ENCODE results near the gene RAB40A.
"Not testable (repeated sequence)": the region's sequence is repeated elsewhere in the genome, so short reads cannot be mapped to it uniquely, and the experiment has no call there.

Gene RAB40A

DNA sequence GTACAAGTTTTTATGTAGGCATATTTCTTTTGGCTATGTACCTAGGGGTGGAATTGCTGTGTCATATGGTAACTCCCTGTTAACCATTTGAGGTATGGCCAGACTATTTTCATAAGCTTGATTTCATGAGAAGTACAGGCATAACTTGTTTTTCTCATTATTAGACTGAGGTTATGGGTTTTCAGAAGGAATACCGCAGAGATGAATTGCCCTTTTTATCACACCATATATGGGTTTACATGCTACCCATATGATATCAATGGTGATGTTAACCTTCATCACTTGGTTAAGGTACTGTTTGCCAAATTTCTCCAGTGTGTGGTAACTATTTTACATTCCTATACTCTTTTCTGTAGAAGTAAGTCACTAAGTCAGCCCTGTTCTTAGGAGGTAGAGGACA, 23.5 kb downstream of the RAB40A start:
- H3K27ac ChIP-seq (ENCODE audit: low read depth, low read length, severe bottlenecking): no peak overlapping the region
- H3K4me3 ChIP-seq (ENCODE audit: extremely low read depth, insufficient read depth, low read length, poor library complexity, severe bottlenecking): no peak overlapping the region
- H3K36me3 ChIP-seq (ENCODE audit: control insufficient read depth, insufficient read depth, low read length): no peaks in the 10 kb centered on the region
- no CpG with 5 or more reads among the region's 1 CpG for WGBS, 2 experiments (ENCODE audit: insufficient coverage in 2 of 2)
- H3K4me1 ChIP-seq (ENCODE audit: control insufficient read depth, insufficient read depth, low read length, poor library complexity, severe bottlenecking): no peaks in the 10 kb centered on the region
- no peaks in the 10 kb centered on the region for H3K9me3 ChIP-seq (ENCODE audit: control insufficient read depth, low read length)

- not testable (repeated sequence) for H3K4me3 ChIP-seq (ENCODE audit: extremely low read depth, insufficient read depth, low read length, poor library complexity, severe bottlenecking); H3K36me3 ChIP-seq (ENCODE audit: control insufficient read depth, insufficient read depth, low read length); H3K9me3 ChIP-seq (ENCODE audit: control insufficient read depth, low read length); H3K27ac ChIP-seq (ENCODE audit: low read depth, low read length, severe bottlenecking); H3K4me1 ChIP-seq (ENCODE audit: control insufficient read depth, insufficient read depth, low read length, poor library complexity, severe bottlenecking)
- 100% methylated on average over 1 to 2 of the region's 3 CpGs for WGBS, 2 experiments (ENCODE audit: insufficient coverage in 2 of 2)
These were observed 25.7 kb downstream of the RAB40A start for GRCh38 chrX:103493578-103493977.

DNA sequence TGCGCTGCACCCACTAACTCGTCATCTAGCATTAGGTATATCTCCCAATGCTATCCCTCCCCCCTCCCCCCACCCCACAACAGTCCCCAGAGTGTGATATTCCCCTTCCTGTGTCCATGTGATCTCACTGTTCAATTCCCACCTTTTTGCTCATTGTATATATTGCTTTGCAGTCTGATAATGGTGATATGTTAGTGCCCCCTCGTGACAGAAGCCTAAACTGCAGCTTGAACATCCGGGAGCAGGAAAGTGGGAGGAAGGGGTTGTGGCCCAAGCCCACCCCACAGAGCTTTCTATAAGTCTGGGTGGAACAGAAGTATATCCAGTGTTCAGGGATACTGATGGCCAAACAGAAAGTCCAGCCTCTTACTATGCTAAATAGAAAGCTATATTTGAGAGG, 29.6 kb downstream of the RAB40A start:
- H3K4me3 ChIP-seq (ENCODE audit: extremely low read depth, insufficient read depth, low read length, poor library complexity, severe bottlenecking); H3K27ac ChIP-seq (ENCODE audit: low read depth, low read length, severe bottlenecking); H3K9me3 ChIP-seq (ENCODE audit: control insufficient read depth, low read length); H3K4me1 ChIP-seq (ENCODE audit: control insufficient read depth, insufficient read depth, low read length, poor library complexity, severe bottlenecking); H3K36me3 ChIP-seq (ENCODE audit: control insufficient read depth, insufficient read depth, low read length): not testable (repeated sequence)
- no CpG with 5 or more reads among the region's 4 CpGs for WGBS, 2 experiments (ENCODE audit: insufficient coverage in 2 of 2)

DNA sequence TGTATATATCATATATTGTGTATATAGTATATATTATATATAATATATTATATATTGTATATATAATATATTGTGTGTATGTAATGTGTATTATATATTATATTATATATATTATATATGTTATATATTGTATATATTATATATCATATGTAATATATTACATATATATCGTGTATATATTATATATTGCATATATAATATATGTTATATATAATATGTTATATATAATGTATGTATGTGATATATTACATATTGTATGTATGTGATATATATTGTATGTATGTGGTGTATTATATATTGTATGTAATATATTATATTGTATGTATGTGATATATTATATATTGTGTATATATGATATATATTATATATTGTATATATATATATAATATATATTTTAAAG, 30.5 kb downstream of the RAB40A start:
- no peak overlapping the region for H3K4me3 ChIP-seq (ENCODE audit: extremely low read depth, insufficient read depth, low read length, poor library complexity, severe bottlenecking)
- no peaks in the 10 kb centered on the region for H3K9me3 ChIP-seq (ENCODE audit: control insufficient read depth, low read length)
- no peaks in the 10 kb centered on the region for H3K36me3 ChIP-seq (ENCODE audit: control insufficient read depth, insufficient read depth, low read length)
- no peaks in the 10 kb centered on the region for H3K4me1 ChIP-seq (ENCODE audit: control insufficient read depth, insufficient read depth, low read length, poor library complexity, severe bottlenecking)
- H3K27ac ChIP-seq (ENCODE audit: low read depth, low read length, severe bottlenecking): no peak overlapping the region
- WGBS, 2 experiments (ENCODE audit: insufficient coverage in 2 of 2): no CpG with 5 or more reads among the region's 1 CpG

DNA sequence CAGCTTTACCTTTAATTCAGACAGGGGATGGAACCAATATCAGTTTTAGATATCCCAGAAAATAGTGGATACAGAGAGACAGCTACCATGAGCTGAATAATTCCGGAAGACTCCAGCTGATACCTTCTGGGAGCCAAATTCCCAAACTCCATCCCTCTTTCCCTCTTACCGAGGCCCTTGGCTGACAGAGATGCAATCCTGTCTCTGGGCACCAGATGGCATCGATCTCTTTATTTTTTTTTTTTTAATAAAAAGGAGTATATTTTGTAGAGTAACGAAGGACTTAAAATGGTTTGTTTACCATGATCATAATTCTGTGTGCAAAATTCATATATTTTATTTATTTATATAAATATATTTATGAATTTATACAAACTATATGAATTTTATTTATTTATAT, 31.0 kb downstream of the RAB40A start:
- H3K36me3 ChIP-seq (ENCODE audit: control insufficient read depth, insufficient read depth, low read length): no peaks in the 10 kb centered on the region
- no CpG with 5 or more reads among the region's 4 CpGs for WGBS, 2 experiments (ENCODE audit: insufficient coverage in 2 of 2)
- no peaks in the 10 kb centered on the region for H3K4me1 ChIP-seq (ENCODE audit: control insufficient read depth, insufficient read depth, low read length, poor library complexity, severe bottlenecking)
- H3K4me3 ChIP-seq (ENCODE audit: extremely low read depth, insufficient read depth, low read length, poor library complexity, severe bottlenecking): no peak overlapping the region
- no peaks in the 10 kb centered on the region for H3K9me3 ChIP-seq (ENCODE audit: control insufficient read depth, low read length)
- no peak overlapping the region for H3K27ac ChIP-seq (ENCODE audit: low read depth, low read length, severe bottlenecking)

DNA sequence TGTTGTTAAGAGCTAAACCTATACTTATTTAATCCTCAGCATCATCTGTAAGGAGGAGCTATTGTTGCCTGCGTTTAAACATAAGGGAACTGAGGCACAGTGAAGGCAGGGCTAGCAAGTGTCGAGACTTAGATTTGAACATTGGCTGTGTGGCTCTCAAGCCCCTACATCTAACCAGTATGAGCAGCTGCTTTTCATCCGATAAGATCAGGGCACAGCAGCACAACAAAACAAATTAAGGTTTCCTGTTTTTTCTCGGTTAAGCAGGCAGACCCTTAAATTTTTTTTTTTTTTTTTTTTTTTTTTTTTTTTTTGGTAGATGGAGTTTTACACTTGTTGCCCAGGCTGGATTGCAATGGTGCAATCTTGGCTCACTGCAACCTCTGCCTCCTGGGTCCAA, 35.6 kb downstream of the RAB40A start:
- no peaks in the 10 kb centered on the region for H3K36me3 ChIP-seq (ENCODE audit: control insufficient read depth, insufficient read depth, low read length)
- 100% methylated on average over 1 of the region's 4 CpGs; no CpG with 5 or more reads in 1 of the 2 experiments for WGBS, 2 experiments (ENCODE audit: insufficient coverage in 2 of 2)
- H3K27ac ChIP-seq (ENCODE audit: low read depth, low read length, severe bottlenecking): no peak overlapping the region
- H3K4me3 ChIP-seq (ENCODE audit: extremely low read depth, insufficient read depth, low read length, poor library complexity, severe bottlenecking): no peak overlapping the region
- no peaks in the 10 kb centered on the region for H3K4me1 ChIP-seq (ENCODE audit: control insufficient read depth, insufficient read depth, low read length, poor library complexity, severe bottlenecking)
- no peaks in the 10 kb centered on the region for H3K9me3 ChIP-seq (ENCODE audit: control insufficient read depth, low read length)

DNA sequence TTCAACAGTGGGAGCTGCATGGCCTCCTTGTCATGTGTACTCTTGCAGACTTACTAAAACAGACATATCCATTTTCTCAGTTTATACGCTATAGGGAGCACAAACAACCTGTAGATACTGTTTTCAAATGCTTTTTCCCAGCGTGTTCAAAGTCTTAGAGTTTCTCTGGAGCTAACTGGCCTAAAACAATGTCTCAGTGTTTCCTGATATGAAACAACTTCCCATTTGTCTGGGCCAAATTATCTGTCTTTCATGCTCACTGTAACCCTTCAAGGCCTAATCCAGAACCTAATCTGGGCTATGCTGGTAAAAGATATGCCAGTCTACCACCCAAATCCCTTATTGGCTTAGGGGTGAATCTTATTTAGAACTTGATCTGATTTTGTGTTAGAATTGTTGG, 38.8 kb downstream of the RAB40A start:
- Histone ChIP-seq H3K4me3 (ENCODE audit: extremely low read depth, insufficient read depth, low read length, poor library complexity, severe bottlenecking) (no peak overlapping the region), H3K36me3 (ENCODE audit: control insufficient read depth, insufficient read depth, low read length) (no peaks in the 10 kb centered on the region), H3K9me3 (ENCODE audit: control insufficient read depth, low read length) (no peaks in the 10 kb centered on the region), H3K27ac (ENCODE audit: low read depth, low read length, severe bottlenecking) (no peak overlapping the region), H3K4me1 (ENCODE audit: control insufficient read depth, insufficient read depth, low read length, poor library complexity, severe bottlenecking) (no peaks in the 10 kb centered on the region)
- WGBS, 2 experiments (ENCODE audit: insufficient coverage in 2 of 2): 86 to 100% methylated on average over 1 of the region's 2 CpGs

DNA sequence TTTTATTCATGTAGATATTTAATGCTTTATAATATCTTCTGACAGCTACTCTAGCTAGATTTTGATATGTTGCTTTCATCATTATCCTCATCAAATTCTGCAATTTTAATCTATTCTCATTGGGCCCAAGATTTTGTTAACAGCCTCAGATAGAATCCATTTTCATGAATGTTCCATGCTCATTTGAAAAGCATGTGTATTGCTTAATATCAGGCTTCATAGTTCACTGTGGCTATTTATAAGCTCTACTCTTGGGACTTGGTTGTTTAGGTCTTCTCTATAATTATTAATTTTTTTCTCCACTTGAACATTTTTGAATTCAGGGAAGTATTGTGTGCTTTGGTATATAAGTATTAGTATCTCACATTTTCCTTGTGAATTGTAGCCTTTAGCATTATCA, 41.8 kb downstream of the RAB40A start:
- Histone ChIP-seq H3K27ac (ENCODE audit: low read depth, low read length, severe bottlenecking) (no peak overlapping the region), H3K4me3 (ENCODE audit: extremely low read depth, insufficient read depth, low read length, poor library complexity, severe bottlenecking) (no peak overlapping the region), H3K36me3 (ENCODE audit: control insufficient read depth, insufficient read depth, low read length) (no peaks in the 10 kb centered on the region), H3K9me3 (ENCODE audit: control insufficient read depth, low read length) (no peaks in the 10 kb centered on the region), H3K4me1 (ENCODE audit: control insufficient read depth, insufficient read depth, low read length, poor library complexity, severe bottlenecking) (no peaks in the 10 kb centered on the region)

DNA sequence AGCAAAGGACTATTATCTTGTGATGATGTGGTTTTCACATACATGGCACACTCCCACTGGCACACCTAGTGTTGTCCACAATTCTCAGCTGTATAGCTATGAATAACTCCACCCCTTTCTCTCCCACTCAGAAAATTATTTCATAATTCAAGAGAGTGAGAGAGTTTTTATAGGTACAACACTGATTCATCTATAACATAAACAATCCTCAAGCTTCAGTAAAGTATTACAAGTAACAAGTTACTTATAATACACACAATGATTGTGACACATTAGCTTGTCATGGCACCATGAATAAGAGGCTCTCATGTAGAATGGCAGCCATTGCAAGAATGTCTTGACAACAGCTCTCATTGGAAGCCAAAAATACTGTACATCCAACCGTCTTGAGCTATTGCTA, 43.9 kb downstream of the RAB40A start:
- Histone ChIP-seq H3K4me3 (ENCODE audit: extremely low read depth, insufficient read depth, low read length, poor library complexity, severe bottlenecking) (no peak overlapping the region), H3K27ac (ENCODE audit: low read depth, low read length, severe bottlenecking) (no peak overlapping the region), H3K36me3 (ENCODE audit: control insufficient read depth, insufficient read depth, low read length) (no peaks in the 10 kb centered on the region), H3K9me3 (ENCODE audit: control insufficient read depth, low read length) (no peaks in the 10 kb centered on the region), H3K4me1 (ENCODE audit: control insufficient read depth, insufficient read depth, low read length, poor library complexity, severe bottlenecking) (no peaks in the 10 kb centered on the region)
- no CpG with 5 or more reads among the region's 1 CpG for WGBS, 2 experiments (ENCODE audit: insufficient coverage in 2 of 2)

GRCh38 chrX:103469977-103470376, 49.3 kb downstream of the RAB40A start:
- H3K36me3 ChIP-seq (ENCODE audit: control insufficient read depth, insufficient read depth, low read length); H3K4me1 ChIP-seq (ENCODE audit: control insufficient read depth, insufficient read depth, low read length, poor library complexity, severe bottlenecking); H3K27ac ChIP-seq (ENCODE audit: low read depth, low read length, severe bottlenecking); H3K4me3 ChIP-seq (ENCODE audit: extremely low read depth, insufficient read depth, low read length, poor library complexity, severe bottlenecking); H3K9me3 ChIP-seq (ENCODE audit: control insufficient read depth, low read length): not testable (repeated sequence)
- 90% methylated on average over 2 of the region's 8 CpGs; no CpG with 5 or more reads in 1 of the 2 experiments for WGBS, 2 experiments (ENCODE audit: insufficient coverage in 2 of 2)

- H3K27ac ChIP-seq (ENCODE audit: low read depth, low read length, severe bottlenecking): no peak overlapping the region
- H3K9me3 ChIP-seq (ENCODE audit: control insufficient read depth, low read length): no peaks in the 10 kb centered on the region
- no peak overlapping the region for H3K4me3 ChIP-seq (ENCODE audit: extremely low read depth, insufficient read depth, low read length, poor library complexity, severe bottlenecking)
- WGBS, 2 experiments (ENCODE audit: insufficient coverage in 2 of 2): 100% methylated on average over 1 of the region's 2 CpGs; no CpG with 5 or more reads in 1 of the 2 experiments
- peaks cover 8% of the 10 kb centered on the region for H3K4me1 ChIP-seq (ENCODE audit: control insufficient read depth, insufficient read depth, low read length, poor library complexity, severe bottlenecking)
- H3K36me3 ChIP-seq (ENCODE audit: control insufficient read depth, insufficient read depth, low read length): no peaks in the 10 kb centered on the region
These were observed 51.4 kb downstream of the RAB40A start for GRCh38 chrX:103467887-103468286.

DNA sequence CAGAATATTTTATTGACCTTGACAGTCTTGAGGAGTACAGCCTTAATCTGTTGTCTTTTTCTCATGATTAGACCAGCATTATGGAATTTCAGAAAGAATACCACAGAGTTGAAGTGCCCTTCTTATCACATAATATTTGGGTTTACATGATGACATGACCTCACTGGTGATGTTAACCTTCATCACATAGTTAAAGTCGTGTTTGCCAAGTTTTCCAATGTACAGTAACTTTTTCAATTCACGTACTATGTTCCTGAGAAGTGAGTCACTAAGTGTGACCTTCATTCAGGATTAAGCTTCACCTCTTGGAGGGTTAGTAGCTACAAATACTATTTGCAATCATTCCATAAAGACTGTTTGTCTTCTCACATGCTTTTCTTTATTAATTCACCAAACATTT, 52.1 kb downstream of the RAB40A start:
- Histone ChIP-seq H3K9me3 (ENCODE audit: control insufficient read depth, low read length) (no peaks in the 10 kb centered on the region), H3K4me1 (ENCODE audit: control insufficient read depth, insufficient read depth, low read length, poor library complexity, severe bottlenecking) (peaks cover 8% of the 10 kb centered on the region), H3K27ac (ENCODE audit: low read depth, low read length, severe bottlenecking) (no peak overlapping the region), H3K36me3 (ENCODE audit: control insufficient read depth, insufficient read depth, low read length) (no peaks in the 10 kb centered on the region), H3K4me3 (ENCODE audit: extremely low read depth, insufficient read depth, low read length, poor library complexity, severe bottlenecking) (no peak overlapping the region)
- 100% methylated on average over 1 of the region's 2 CpGs; no CpG with 5 or more reads in 1 of the 2 experiments for WGBS, 2 experiments (ENCODE audit: insufficient coverage in 2 of 2)
